Omental fat pad (tissue), 4 donors: ENCODE measurements around the gene SMG6. TPM values are rescaled to one million over a fixed set of nuclear protein-coding genes. Genes with fewer than 3 reads are reported as not detected.

ENCODE experiments used
- ATAC-seq: fragments of 150-250 bp; one replicate; pipeline ENCODE4 v1.9.1; 2016; ENCODE audit warnings: mild to moderate bottlenecking, moderate library complexity; ENCODE audit not compliant: low FRiP score
- DNase-seq: peaks from one replicate; pipeline ENCODE4 v3.0.0-alpha.2; 2019; ENCODE audit warnings: low spot score
- total RNA-seq, 4 donors: library from RNA; depleted of rRNA; stranded (reverse); fragments of >200 nt; gene quantifications; one replicate each; pipeline ENCODE4 v1.1.0, GENCODE V29; 2016
- TF ChIP-seq, protein P1 (sequence below), 3 donors: fragments of 450-650 bp; IDR thresholded peaks; one replicate each; pipeline ENCODE4 v1.5.1; 2016 to 2017; ENCODE audit warnings: antibody characterized with exemption in 3 of 3, mild to moderate bottlenecking in 3 of 3, moderate library complexity in 2 of 3

The SMG6 gene
- total RNA-seq, 4 donors from 2014 or later = 19.1 to 36.1 (median 25.1) TPM

DNA sequence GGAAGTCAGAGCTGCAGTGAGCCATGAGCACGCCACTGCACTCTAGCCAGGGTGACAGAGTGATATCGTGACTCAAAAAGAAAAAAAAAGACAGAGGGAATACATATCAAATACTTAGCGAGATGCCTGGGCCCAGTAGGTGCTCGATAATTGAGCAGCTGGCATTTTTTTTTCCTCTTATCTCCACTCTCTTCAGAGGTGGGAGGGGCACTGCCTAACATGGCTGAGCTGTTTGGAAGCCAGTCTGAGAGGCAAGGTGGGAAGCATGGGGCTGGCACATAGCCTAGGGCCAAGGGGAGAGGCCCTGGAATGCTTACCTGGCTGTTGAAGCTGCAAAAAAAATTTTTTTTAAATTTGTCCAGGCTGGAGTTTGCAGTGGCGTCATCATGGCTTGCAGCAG, 210.2 kb downstream of the SMG6 start:
- no peak for ATAC-seq
- TF ChIP-seq, protein P1, sequence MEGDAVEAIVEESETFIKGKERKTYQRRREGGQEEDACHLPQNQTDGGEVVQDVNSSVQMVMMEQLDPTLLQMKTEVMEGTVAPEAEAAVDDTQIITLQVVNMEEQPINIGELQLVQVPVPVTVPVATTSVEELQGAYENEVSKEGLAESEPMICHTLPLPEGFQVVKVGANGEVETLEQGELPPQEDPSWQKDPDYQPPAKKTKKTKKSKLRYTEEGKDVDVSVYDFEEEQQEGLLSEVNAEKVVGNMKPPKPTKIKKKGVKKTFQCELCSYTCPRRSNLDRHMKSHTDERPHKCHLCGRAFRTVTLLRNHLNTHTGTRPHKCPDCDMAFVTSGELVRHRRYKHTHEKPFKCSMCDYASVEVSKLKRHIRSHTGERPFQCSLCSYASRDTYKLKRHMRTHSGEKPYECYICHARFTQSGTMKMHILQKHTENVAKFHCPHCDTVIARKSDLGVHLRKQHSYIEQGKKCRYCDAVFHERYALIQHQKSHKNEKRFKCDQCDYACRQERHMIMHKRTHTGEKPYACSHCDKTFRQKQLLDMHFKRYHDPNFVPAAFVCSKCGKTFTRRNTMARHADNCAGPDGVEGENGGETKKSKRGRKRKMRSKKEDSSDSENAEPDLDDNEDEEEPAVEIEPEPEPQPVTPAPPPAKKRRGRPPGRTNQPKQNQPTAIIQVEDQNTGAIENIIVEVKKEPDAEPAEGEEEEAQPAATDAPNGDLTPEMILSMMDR (IDR thresholded peaks at IDR 0.05) = no peak
- DNase-seq = no peak

DNA sequence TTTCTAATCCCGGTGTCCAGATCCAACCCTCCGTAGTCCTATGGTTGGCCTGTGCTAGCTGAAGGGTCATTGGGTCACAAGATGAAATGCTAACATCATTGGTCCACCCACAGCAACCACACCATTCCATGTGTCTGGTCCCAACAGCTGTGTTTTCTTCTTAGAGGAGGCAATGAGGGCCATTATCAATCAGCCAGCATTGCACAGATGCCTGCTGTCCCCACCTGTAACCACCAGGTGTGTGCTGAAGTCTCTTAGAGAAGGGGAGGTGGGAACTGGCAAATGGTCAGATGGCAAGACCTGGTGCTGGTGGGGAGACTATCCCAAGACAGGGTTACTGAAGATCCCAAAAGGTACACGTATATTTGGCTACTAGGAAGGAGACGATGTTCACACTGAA, 211.3 kb downstream of the SMG6 start:
- DNase-seq = no peak
- no peak for ATAC-seq
- TF ChIP-seq, protein P1 (IDR thresholded peaks at IDR 0.05) = no peak

DNA sequence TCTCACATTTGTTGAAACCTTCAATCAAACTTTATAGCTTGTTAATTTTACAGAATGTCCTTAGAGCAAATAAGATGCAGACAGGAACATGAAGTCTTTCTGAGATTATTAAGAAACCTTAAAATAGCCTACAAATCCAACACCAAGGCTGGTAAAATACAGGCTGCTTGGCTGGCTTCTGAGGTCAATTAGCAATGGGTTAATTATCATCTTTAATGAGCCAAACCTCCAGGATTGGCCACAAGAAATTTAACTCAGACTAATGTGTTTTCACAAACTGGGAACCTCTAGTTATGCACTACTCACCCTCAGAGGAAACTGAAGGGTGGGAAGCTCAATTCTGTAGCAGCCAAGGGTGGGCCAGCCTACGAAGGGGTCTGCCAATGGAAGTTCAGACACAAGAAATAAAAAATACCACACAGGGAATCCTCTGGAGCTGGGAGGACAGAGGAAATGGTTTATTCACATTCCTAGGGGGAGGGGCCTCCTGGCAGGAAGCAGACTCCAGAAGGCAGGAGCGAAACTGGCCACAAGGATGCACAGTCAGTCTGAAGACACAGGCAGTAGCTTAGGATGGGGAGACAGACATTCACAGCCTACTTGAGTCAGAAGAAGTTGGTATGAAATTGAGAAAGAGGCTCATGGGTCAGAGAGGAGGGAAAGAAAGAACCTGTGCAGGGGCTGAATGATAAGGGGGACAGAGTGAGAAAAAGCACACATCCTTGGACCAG, 212.6 kb downstream of the SMG6 start:
- DNase-seq (no peak), ATAC-seq (peak; percentile 62)
- TF ChIP-seq, protein P1 (IDR thresholded peaks at IDR 0.05) = no peak

DNA sequence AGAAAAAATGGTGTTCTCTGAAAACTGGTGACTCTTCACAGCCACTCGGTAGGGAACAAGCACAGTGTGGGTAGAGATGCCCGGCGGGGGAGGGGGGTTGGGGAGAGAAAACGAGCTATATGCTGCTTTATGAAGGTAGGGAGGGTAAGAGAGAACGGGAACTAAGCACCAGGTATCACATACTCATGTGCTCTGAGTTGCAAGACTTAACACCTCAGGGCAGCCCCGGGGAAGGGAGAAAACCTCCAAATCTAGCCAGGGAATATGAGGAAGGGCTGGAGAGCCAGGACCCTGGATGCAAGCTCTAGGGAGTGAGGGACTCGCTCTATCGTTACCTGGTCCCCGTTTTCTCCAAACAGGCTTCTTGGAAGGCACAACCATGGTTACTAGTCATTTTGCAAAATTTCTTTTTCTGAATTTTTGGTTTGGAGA, 213.4 kb downstream of the SMG6 start:
- no peak for ATAC-seq
- TF ChIP-seq, protein P1 (IDR thresholded peaks at IDR 0.05) = no peak

DNA sequence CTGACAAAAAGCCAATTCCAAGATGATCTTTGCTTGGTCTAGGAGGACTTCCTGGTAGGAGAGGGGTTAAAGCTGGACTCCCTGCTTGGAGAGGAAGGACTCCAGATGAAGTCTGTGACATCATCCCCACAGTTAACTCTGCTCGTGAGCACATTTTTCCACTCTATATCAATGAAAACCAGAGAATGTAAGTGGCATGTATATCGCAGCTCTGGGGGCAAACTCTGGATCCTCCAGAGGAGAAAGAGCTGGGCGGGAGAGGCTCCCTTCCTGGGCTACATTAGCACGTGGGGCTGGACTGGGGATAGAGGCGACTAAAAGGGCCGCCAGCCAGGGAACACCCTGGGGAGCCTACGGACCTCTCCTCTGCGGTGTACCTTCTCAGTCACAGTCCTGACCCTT, 214.6 kb downstream of the SMG6 start:
- ATAC-seq (no peak), DNase-seq (no peak)
- TF ChIP-seq, protein P1 (IDR thresholded peaks at IDR 0.05) = no peak

More for the DNA sequence above, 213.4 kb downstream of the SMG6 start:
- no peak for DNase-seq

DNA sequence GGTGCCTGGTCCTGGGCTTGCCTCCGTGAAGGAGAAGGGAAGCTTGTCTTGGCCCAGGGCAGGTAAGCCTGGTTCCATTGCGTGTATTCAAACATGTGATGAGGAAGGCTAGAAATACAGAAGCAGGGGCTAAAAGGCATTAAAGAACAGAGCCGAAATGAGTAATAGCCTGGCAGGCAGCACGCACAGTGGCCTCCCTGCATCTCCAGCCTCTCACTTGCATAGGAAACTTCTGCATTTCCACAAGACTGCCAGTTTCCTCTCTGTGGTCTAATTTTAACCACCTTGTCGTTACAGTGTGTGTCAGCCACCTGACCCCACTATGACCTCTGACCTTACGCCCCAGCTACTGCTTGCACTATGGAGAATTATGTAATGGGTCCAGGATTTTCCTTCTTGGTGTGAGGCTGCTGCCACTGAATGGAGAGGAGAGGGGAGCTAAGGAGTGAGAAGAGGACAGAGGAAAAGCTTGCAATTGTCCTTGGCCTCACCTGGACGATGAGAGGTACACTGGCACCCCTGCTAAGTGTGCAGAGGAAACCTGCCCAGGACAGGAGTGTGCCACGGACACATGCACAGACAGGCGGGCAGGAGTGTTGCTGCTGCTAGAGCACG, 215.9 kb downstream of the SMG6 start:
- TF ChIP-seq, protein P1 (IDR thresholded peaks at IDR 0.05) = no peak
- DNase-seq (no peak), ATAC-seq (no peak)

DNA sequence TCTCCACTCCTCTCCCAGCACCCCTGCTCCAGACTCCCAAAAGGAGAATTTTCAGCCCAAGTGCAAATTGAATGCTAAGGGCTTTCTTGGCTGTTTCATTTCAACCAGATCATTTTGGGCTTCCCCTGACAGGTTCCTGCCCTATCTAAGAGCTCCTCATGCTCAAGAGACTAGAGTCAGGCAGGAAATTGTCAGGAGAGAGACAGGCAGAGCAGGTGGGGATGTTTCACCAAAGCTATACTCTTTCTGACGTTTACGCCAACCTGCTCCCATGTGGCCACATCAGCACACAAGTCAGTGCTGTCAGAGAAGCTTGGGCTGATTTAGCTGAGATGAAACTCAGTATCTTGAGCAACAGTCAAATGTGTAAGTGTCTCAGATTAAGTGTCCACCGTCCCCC, 217.3 kb downstream of the SMG6 start:
- ATAC-seq (no peak), DNase-seq (no peak)
- TF ChIP-seq, protein P1 (IDR thresholded peaks at IDR 0.05) = no peak
